Type B pancreatic cell (in vitro differentiated cells): Measurements from ENCODE around the gene CCDC69. TPM values are rescaled to one million over a fixed set of nuclear protein-coding genes. Genes with fewer than 3 reads are reported as not detected.

Experiments
- DNase-seq: peaks from one replicate; pipeline ENCODE4 v3.0.0; 2021; ENCODE audit warnings: mixed read lengths; ENCODE audit not compliant: unreplicated experiment; ENCODE audit errors: extremely low spot score
- H3K27ac Mint-ChIP-seq: 2 replicates; pipeline ENCODE4 v1.8.0; 2021; ENCODE audit warnings: mild to moderate bottlenecking, mixed read lengths
- H3K27me3 Mint-ChIP-seq: 2 replicates; pipeline ENCODE4 v1.8.0; 2021; ENCODE audit warnings: mixed read lengths
- H3K36me3 Mint-ChIP-seq: 2 replicates; pipeline ENCODE4 v1.8.0; 2021; ENCODE audit warnings: mixed read lengths
- H3K4me1 Mint-ChIP-seq: one replicate; pipeline ENCODE4 v1.8.0; 2021; ENCODE audit warnings: mixed read lengths; ENCODE audit not compliant: unreplicated experiment
- H3K4me3 Mint-ChIP-seq: 2 replicates; pipeline ENCODE4 v1.8.0; 2021; ENCODE audit warnings: mild to moderate bottlenecking, mixed read lengths
- H3K9me3 Mint-ChIP-seq: 2 replicates; pipeline ENCODE4 v1.8.0; 2021; ENCODE audit warnings: mixed read lengths
- CTCF ChIP-seq: fragments of 200-600 bp; sonication (generic); conservative IDR thresholded peaks from 2 replicates; pipeline ENCODE4 v1.5.0; 2021; ENCODE audit warnings: antibody characterized with exemption, mild to moderate bottlenecking
- total RNA-seq: library from RNA; stranded (reverse); gene quantifications from 2 replicates; pipeline ENCODE4 v1.2.1, GENCODE V29; 2021; ENCODE audit warnings: low replicate concordance

The CCDC69 gene
- total RNA-seq, 1 donor from 2014 or later, result 11.2 TPM

GRCh38 chr5:151262532-151262931, 38.6 kb upstream of the CCDC69 start:
- H3K27me3 Mint-ChIP-seq, result no peaks in the 10 kb centered on the region
- no peak for TF ChIP-seq CTCF
- no peak for DNase-seq
- peaks cover 12% of the 10 kb centered on the region for H3K4me1 Mint-ChIP-seq
- no peaks in the 10 kb centered on the region for H3K9me3 Mint-ChIP-seq
- no peak overlapping the region for H3K4me3 Mint-ChIP-seq
- H3K27ac Mint-ChIP-seq, result no peak overlapping the region
- H3K36me3 Mint-ChIP-seq, result peaks cover 27% of the 10 kb centered on the region

- Mint-ChIP-seq H3K9me3 (no peaks in the 10 kb centered on the region), H3K4me3 (no peak overlapping the region), H3K4me1 (peaks cover 19% of the 10 kb centered on the region), H3K27ac (no peak overlapping the region), H3K27me3 (no peaks in the 10 kb centered on the region), H3K36me3 (peaks cover 17% of the 10 kb centered on the region)
- TF ChIP-seq CTCF, result no peak
- no peak for DNase-seq
Observed at GRCh38 chr5:151259931-151260330, 36.0 kb upstream of the CCDC69 start.

- peaks cover 14% of the 10 kb centered on the region for H3K4me1 Mint-ChIP-seq
- TF ChIP-seq CTCF, result no peak
Observed at GRCh38 chr5:151258816-151259215, 34.9 kb upstream of the CCDC69 start.

GRCh38 chr5:151258201-151258611, 34.3 kb upstream of the CCDC69 start:
- H3K36me3 Mint-ChIP-seq, result peaks cover 5% of the 10 kb centered on the region
- H3K9me3 Mint-ChIP-seq, result no peaks in the 10 kb centered on the region
- H3K27ac Mint-ChIP-seq, result no peak overlapping the region
- H3K4me3 Mint-ChIP-seq, result no peak overlapping the region
- H3K4me1 Mint-ChIP-seq, result peaks cover 20% of the 10 kb centered on the region
- DNase-seq, result no peak
- H3K27me3 Mint-ChIP-seq, result no peaks in the 10 kb centered on the region
- no peak for TF ChIP-seq CTCF

More at GRCh38 chr5:151258816-151259215, 34.9 kb upstream of the CCDC69 start:
- Mint-ChIP-seq H3K4me3 (no peak overlapping the region), H3K27ac (no peak overlapping the region), H3K36me3 (peaks cover 7% of the 10 kb centered on the region), H3K9me3 (no peaks in the 10 kb centered on the region), H3K27me3 (no peaks in the 10 kb centered on the region)
- no peak for DNase-seq

GRCh38 chr5:151257731-151258181, 33.9 kb upstream of the CCDC69 start:
- H3K4me1 Mint-ChIP-seq, result peaks cover 20% of the 10 kb centered on the region
- no peak for TF ChIP-seq CTCF
- H3K9me3 Mint-ChIP-seq, result no peaks in the 10 kb centered on the region
- peak overlapping the region; percentile 22 for H3K27ac Mint-ChIP-seq
- H3K36me3 Mint-ChIP-seq, result peaks cover 5% of the 10 kb centered on the region
- no peaks in the 10 kb centered on the region for H3K27me3 Mint-ChIP-seq
- no peak for DNase-seq
- peak overlapping the region; percentile 21 for H3K4me3 Mint-ChIP-seq
